NCI-H345 treated with DMSO at 0.1 percent for 48 hours (cell line): ENCODE results near the gene CYP1A1.

ENCODE experiments used
- DNase-seq: peaks from one replicate; lab custom pipeline; 2025; ENCODE audit not compliant: unreplicated experiment; lab: John Stamatoyannopoulos, UW

The CYP1A1 gene

GRCh38 chr15:74725225-74725774 is at the start of gene CYP1A1:
Gene CYP1A1 (minus strand): TSS chr15:74725528. CDS start chr15:74723097, 2,431 bp downstream.
- DNase-seq: no peak

- DNase-seq: peak; percentile 89
Measured at GRCh38 chr15:74773731-74774252, 48.5 kb upstream of the CYP1A1 start.

- DNase-seq: no peak
Measured at GRCh38 chr15:74773329-74773728, 48.0 kb upstream of the CYP1A1 start.

- DNase-seq: no peak
Measured at GRCh38 chr15:74770211-74770903, 45.0 kb upstream of the CYP1A1 start.

GRCh38 chr15:74769463-74770025 is 44.2 kb upstream of the CYP1A1 start:
- DNase-seq: no peak

- DNase-seq: peak; percentile 43
Measured at GRCh38 chr15:74768771-74769342, 43.5 kb upstream of the CYP1A1 start.

GRCh38 chr15:74768099-74768770 is 42.9 kb upstream of the CYP1A1 start:
- peak; percentile 11 for DNase-seq

GRCh38 chr15:74767167-74768098 is 42.1 kb upstream of the CYP1A1 start:
- no peak for DNase-seq

GRCh38 chr15:74763416-74763815 is 38.1 kb upstream of the CYP1A1 start:
- DNase-seq: peak; percentile 63

- DNase-seq: no peak
Measured at GRCh38 chr15:74762791-74763150, 37.4 kb upstream of the CYP1A1 start.

- no peak for DNase-seq
Measured at GRCh38 chr15:74758736-74759135, 33.4 kb upstream of the CYP1A1 start.

GRCh38 chr15:74754593-74755215 is 29.4 kb upstream of the CYP1A1 start:
- DNase-seq: no peak

GRCh38 chr15:74752531-74752930 is 27.2 kb upstream of the CYP1A1 start:
- DNase-seq: no peak

- no peak for DNase-seq
Measured at GRCh38 chr15:74752011-74752410, 26.7 kb upstream of the CYP1A1 start.

- DNase-seq: no peak
Measured at GRCh38 chr15:74750751-74751150, 25.4 kb upstream of the CYP1A1 start.

GRCh38 chr15:74749832-74750231 is 24.5 kb upstream of the CYP1A1 start:
- no peak for DNase-seq

GRCh38 chr15:74748322-74748946 is 23.1 kb upstream of the CYP1A1 start, which contains the start of gene CYP1A2:
Gene CYP1A2 (plus strand): TSS chr15:74748845. CDS start chr15:74749739, 894 bp downstream.
- DNase-seq: no peak

GRCh38 chr15:74746389-74746788 is 21.1 kb upstream of the CYP1A1 start:
- no peak for DNase-seq

- no peak for DNase-seq
Measured at GRCh38 chr15:74742422-74742821, 17.1 kb upstream of the CYP1A1 start.
